CD4-positive, alpha-beta T cell treated with Interleukin-17A for 4 hours (primary cell): ENCODE data around the gene LIMCH1.
"Not testable (repeated sequence)": the region's sequence is repeated elsewhere in the genome, so short reads cannot be mapped to it uniquely, and the experiment has no call there.

Experiments
- DNase-seq: peaks from one replicate; pipeline ENCODE4 v3.0.0-alpha.2; 2020; ENCODE audit warnings: mixed read lengths

Gene LIMCH1

GRCh38 chr4:41538017-41538733 is at the start of gene LIMCH1:
TSS of gene LIMCH1 (plus strand) at chr4:41538157. CDS start at chr4:41605996, 67,839 bp downstream.
- DNase-seq, result no peak

GRCh38 chr4:41491081-41491576 is 46.8 kb upstream of the LIMCH1 start:
- DNase-seq, result not testable (repeated sequence)

GRCh38 chr4:41496977-41497376 is 41.0 kb upstream of the LIMCH1 start:
- DNase-seq, result no peak

- no peak for DNase-seq
Measured at GRCh38 chr4:41498177-41498576, 39.8 kb upstream of the LIMCH1 start.

- DNase-seq, result no peak
Measured at GRCh38 chr4:41504167-41504818, 33.7 kb upstream of the LIMCH1 start.

GRCh38 chr4:41505161-41505661 is 32.7 kb upstream of the LIMCH1 start:
- no peak for DNase-seq

- DNase-seq, result no peak
Measured at GRCh38 chr4:41506130-41506529, 31.8 kb upstream of the LIMCH1 start.

GRCh38 chr4:41507291-41507947 is 30.5 kb upstream of the LIMCH1 start:
- no peak for DNase-seq

GRCh38 chr4:41509451-41509866 is 28.5 kb upstream of the LIMCH1 start:
- DNase-seq, result no peak

GRCh38 chr4:41510179-41510578 is 27.8 kb upstream of the LIMCH1 start:
- no peak for DNase-seq

- no peak for DNase-seq
Measured at GRCh38 chr4:41512136-41512535, 25.8 kb upstream of the LIMCH1 start.

GRCh38 chr4:41512596-41512995 is 25.4 kb upstream of the LIMCH1 start:
- no peak for DNase-seq

- no peak for DNase-seq
Measured at GRCh38 chr4:41514169-41514568, 23.8 kb upstream of the LIMCH1 start.

GRCh38 chr4:41514766-41515481 is 23.0 kb upstream of the LIMCH1 start:
- no peak for DNase-seq

- no peak for DNase-seq
Measured at GRCh38 chr4:41517121-41517520, 20.8 kb upstream of the LIMCH1 start.

GRCh38 chr4:41517747-41518146 is 20.2 kb upstream of the LIMCH1 start:
- DNase-seq, result no peak

GRCh38 chr4:41524425-41524824 is 13.5 kb upstream of the LIMCH1 start:
- no peak for DNase-seq

GRCh38 chr4:41525129-41525528 is 12.8 kb upstream of the LIMCH1 start:
- no peak for DNase-seq

GRCh38 chr4:41526628-41527027 is 11.3 kb upstream of the LIMCH1 start:
- no peak for DNase-seq

GRCh38 chr4:41528512-41529205 is 9.3 kb upstream of the LIMCH1 start:
- no peak for DNase-seq

GRCh38 chr4:41530741-41531140 is 7.2 kb upstream of the LIMCH1 start:
- no peak for DNase-seq

- no peak for DNase-seq
Measured at GRCh38 chr4:41532336-41532735, 5.6 kb upstream of the LIMCH1 start.
